Effector CD4-positive, alpha-beta T cell (primary cell): ENCODE results near the gene HPS6.

Experiments
- DNase-seq: peaks from one replicate; pipeline ENCODE4 v3.0.0-alpha.2; 2020

The HPS6 gene

DNA sequence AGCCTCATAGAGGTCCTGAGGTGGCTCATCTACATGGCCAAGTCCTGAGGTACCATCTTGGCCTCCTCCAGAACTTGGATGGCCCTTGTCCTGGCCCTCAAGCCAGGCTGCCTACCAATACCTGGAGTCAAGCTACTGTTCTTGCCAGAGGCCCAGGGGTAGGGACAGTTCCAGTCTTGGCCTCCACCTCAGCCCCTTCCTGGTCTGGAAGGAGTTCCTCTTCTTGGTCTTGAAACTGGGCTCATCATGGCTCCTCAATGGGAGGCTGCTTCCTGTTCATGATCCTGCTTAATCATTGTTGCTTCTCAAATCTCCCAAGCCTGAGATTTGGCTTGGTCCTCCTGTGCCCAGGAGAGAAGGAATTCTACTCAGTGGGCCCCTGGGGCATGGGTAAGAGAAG, 3.9 kb downstream of the HPS6 start:
- DNase-seq = no peak

DNA sequence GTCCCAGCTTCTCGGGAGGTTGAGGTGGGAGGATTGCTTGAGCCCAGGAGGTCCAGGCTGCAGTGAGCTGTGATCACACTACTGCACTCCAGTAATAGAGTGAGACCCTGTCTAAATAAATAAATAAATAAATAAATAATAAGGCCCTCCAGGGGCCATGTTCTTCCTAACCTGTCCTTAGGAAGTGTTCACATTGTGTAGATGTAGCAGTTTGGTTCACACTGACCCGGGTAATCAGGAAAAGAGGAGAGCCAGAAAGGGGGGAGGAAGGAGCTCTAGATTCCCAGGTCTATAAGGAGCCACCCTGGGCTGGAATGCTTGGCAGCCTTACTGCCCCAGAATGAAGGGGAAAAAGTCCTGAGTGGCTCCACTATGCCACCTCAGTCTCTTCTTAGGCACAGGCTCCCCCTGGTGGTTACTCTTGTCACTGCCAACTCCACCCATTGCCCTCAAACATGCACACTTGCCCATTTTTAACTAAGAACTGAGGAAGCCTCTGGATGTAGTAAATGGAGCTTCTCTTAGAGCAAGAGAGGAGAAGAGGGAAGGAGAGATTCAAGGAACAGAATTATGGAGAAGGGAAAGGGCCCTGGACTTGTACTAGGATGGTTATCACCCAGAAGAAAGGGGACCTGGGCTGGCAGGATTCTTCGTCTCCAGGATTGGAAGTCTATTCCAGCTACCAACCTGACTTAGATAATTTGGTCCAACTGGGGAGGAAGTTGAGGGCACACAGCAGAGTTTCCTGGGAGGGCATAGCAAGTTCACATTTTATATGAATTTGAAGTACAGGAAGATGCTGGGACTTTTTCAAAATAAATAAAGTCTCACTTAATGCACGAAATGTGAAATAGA, 7.8 kb downstream of the HPS6 start:
- peak; percentile 76 for DNase-seq

DNA sequence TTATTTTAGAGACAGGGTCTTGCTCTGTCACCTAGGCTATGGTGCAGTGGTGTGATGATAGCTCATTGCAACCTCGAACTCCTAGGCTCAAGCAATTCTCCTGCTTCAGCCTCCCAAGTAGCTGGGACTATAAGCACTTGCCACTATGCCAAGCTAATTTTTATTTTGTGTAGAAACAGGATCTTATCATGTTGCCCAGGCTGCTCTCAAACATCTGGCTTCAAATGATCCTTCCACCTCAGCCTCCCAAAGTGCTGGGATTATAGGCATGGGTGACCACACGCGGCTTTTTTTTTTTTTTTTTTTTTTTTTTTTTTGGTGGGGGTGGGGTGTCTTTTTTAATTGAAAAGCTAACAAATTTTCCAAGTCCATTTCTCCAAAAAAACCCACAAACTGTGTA, 18.4 kb downstream of the HPS6 start:
- DNase-seq = no peak

DNA sequence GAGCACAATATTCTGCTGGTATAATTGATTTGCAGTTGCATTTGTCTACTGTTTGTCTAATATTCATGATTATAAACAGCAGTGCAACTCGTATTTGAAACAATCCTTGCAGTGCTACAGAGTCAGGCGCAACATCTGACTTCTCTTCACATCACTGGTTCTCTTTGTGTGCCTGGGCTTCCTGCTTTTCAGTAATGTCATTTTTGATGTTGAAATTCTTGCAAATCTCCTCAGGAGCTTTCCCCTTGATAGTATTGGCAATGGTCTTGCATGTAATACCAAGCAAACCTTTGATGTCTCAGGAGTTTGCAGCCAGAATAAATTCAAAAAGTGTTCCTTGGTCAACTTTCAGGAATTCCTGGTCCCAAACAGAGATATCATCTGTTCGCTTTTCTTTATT, 20.2 kb downstream of the HPS6 start:
- no peak for DNase-seq

DNA sequence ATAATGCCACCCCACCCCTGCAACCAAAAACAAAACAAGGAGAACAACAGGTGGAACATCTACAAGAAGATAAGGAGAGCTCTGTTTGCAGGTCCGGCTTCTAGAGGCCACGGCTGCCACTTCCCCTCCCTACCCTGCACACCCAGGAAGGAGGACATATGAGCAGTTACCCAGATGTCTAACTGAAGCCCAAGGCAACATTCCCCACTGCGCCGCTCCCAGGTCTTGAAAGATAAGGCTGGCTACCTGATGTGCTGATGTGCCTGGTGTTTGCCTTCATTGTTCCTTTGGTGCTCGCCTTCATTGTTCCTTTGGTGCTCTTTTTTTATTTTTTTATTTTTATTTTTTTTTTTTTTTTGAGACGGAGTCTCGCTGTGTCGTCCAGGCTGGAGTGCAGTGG, 21.0 kb downstream of the HPS6 start:
- no peak for DNase-seq

DNA sequence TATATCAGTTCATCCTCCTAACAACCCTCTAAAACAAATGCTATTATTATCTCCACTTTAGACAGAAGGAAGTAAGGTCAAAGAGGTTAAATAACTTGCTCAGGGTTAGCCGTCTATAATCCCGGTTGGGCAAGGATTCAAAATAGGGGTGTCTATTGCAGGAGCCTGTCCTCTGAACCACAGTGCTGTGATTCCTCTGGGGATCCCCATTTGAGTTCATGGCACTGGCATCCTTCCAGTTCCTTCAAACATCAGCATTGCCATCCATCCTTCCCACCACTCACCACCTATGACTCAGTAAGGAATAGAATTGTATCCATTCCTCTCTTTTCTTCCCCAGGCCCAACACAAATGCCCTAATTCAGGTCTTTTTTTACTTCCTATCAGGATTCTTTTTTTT, 25.6 kb downstream of the HPS6 start:
- no peak for DNase-seq

DNA sequence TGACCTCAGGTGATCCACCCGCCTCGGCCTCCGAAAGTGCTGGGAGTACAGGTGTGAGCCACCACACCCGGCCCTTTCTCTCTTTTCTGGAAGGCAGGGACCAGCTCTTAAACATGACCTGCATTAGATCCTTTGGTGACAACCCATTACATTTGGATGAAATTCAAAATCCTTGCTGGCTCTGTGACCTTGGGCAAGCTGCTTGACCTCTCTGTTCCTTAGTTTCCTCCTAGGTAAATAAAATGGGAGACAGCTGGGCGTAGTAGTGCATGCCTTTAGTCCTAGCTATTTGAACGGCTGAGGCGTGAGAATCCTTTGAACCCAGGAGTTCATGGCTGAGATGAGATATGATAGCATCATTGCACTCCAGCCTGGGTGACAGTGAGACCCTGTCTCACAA, 31.3 kb downstream of the HPS6 start:
- no peak for DNase-seq

DNA sequence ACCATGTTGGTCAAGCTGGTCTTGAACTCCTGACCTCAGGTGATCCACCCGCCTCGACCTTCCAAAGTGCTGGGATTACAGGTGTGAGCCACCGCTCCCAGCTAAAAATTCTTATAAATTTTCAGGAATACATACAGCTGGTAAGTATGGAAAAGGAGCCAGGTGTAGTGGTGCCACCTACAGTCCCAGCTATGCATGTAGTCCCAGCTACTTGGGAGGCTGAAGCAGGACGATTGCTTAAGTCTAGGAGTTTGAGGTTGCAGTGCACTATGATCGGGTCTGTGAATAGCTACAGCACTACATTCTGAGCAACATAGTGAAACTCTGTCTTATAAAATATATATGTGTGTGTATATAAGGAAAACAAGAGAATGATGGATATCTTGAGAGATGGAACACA, 36.0 kb downstream of the HPS6 start:
- no peak for DNase-seq

DNA sequence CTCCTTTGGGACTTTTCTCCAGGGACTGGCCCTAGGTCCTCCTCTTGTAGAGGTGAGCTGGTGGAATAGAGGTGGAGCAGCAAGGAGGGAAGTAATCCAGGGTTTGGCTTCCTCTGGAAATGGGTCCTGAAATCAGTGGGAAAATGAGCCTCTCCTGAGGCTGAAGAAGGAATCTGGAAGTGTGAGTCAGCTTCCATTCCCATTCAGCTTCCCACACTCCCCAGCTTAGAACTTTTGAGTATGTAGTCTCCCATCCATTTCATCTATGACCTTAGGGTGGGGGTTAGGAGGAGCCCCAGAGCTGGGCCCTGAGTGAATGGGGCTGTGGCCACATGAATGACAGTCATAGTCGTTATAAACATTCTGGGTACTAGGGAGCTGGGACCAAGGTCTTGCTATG, 37.3 kb downstream of the HPS6 start:
- DNase-seq = no peak

DNA sequence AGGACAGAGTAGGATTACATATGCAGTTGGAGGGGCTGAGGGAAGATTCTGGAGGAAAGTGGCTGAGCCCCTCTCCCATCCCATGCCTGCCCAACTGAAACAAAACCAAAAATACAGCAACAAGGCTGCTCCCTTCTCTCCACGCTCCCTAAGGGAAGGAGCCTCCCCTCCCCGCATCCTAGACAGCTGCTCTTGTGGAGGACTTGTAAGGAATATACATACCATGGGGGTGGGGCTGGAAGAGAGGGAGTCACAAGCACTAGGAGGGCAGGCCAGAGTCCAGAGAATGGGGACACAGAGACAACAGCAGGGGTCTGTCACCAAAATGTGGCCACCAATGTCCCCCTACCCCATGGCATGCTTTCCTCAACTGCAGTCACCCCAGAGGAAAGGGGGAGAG, 41.8 kb downstream of the HPS6 start:
- no peak for DNase-seq

DNA sequence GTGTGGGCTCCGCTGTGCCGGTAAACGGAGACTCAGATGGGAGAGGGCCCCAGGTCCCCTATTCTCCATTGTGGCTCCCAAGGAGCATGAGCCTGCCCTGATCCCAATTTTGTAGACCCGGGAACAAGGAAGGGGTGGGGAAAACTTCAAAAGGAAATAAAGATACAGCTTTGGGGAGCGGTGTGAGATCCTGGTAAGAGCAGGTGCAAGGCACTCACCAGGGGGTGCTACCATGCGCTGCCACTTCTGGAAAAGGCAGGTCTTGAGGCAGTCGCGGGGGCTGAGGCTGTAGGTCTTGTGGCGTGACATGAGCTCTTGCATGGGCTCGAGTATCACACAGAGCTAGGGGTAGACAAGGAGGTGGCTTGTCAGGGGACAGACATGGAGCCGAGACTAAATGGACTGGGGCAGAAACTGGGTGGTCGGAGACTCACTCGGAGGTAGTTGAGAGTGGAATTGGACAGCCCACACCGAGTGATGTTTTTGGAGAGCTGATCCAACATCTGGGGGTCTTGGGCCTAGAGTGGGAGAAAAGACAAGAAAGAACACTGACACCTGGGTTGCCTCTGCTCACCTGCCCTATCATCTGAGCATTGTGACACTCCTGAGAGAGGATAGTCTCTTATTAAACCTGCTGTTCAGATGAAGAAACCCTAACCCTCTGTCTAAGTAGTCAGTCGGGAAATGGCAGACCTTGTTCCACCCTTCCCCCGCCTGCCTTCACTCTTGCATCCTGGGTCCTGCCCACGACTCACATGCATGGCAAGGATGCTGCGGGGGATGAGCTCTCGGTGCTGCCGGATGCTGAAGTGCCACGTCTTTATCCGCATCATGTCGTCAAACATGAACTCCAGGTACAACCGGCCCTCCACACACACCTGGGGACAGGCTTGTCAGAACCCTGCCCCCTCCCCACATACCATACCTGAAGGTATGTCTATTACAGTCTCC, 44.3 kb downstream of the HPS6 start:
- no peak for DNase-seq

DNA sequence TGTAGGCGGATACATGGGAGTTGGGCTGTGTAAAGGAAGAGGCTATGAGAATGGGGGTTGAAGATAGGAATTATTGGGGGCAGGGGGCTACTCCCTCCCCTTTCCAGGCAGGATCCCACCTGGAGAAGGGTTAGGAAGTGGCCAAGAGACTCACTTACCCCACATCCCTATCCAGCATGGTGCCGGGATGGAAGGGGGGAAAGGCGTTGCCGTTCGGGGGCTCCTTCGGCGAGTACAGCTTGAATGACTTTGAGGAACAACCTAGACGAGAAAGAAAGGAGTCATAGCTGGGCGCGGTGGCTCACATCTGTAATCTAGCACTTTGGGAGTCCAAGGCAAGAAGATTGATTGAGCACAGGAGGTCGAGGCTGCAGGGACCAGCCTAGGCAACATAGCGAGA, 46.1 kb downstream of the HPS6 start:
- no peak for DNase-seq

DNA sequence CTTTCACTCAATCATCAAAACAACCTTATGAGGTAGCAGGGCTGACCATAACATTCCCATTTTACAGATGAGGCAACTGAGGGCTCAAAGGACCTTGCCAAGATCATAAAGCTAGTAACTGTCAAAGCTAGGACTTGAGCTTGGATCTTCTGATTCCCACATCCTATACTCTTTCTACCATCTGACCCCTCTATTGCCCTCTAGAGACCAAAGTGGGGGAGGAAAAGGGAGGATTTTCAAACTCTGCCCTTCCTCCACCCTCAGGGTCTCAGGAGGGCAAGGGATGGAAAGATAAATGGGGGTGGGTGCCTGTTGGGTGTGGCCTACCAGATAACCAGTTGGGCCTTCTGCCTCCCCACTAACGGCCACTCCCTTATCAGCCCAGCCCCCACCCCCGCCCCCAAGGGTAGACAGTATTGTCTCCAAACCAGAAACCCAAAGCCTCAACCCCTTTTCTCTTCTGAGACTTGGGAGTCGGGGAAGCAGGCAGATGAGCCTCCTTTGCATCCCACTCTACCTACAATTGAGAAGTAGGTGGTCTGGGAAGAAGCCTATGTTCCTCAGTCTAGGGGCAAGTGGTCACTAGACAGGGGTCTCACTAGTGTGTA, 47.2 kb downstream of the HPS6 start:
- DNase-seq = no peak

DNA sequence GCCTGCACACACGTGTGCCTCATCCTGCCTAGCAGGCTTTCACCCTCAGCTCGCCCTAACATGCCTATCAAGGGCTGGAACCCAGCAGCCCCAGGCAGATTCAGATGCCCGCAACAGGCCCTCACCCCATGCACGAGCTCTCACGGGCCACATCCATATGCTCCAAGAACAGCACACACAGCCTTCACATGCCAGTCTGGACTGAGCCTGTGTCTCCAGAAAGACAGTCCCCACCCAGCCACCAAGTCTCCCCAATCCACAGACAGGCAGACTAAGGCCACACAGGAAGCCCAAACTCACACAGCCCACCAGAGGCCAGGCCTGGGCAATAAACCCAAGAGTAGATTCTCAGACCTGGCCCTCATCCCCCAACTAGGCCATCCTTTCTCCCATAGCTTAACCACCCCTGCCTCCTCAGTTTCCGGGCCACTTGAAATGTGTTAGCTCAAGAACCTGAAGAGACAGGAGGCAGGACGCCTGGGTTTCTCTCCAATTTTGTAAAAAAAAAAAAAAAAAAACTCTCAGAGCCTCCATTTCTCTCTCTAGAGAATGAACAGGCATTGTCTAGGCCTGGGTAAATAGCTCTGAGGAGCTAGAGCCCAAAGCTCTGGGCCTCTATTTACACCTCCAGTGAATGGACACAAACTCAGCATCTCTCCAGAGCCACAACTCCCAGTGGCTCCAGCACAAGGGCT, 48.3 kb downstream of the HPS6 start:
- DNase-seq = no peak

DNA sequence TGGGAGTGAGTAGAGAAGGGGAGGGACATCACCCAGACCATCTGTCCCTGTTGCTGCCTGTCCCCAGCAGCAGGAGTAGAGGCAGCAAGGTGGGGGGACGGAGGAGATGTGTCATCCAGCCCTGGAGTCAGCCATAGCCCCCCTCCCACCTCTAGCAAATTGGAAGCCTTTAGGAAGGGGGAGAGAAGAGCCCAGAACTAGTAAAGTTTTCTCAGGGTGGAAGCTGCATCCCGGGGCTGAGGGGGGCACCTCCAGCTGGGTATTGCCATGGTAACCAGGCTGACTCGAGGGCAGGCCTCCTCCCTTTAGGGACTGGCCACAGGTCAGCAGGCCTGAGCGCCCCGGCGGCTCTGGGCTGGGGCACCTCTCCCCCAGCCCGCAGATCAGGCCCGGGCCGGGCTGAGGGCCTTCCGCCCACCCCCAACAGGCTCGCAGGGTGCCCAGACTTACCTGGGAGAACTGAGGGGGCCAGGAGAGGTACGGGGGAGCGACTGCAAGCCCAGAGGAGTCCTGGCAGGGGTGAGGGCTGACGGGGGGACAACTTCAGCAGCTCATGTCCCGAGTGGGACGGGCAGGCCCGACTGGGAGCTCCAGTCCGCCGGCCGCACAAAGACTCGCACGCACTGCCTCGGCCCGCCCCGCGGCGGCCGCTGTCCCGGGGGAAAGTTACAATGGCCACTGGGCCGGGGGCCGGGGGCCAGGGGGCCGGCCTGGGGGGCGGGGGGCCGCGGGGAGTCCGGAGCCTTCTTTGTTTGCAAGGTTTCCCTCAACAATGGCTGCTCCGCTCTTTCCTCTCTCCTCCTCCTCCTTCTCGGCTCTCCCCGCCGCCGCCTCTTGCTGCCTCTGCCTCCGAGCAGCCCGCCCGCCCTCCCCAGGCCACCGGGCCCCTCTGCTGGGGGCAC, 49.1 kb downstream of the HPS6 start:
- no peak for DNase-seq

DNA sequence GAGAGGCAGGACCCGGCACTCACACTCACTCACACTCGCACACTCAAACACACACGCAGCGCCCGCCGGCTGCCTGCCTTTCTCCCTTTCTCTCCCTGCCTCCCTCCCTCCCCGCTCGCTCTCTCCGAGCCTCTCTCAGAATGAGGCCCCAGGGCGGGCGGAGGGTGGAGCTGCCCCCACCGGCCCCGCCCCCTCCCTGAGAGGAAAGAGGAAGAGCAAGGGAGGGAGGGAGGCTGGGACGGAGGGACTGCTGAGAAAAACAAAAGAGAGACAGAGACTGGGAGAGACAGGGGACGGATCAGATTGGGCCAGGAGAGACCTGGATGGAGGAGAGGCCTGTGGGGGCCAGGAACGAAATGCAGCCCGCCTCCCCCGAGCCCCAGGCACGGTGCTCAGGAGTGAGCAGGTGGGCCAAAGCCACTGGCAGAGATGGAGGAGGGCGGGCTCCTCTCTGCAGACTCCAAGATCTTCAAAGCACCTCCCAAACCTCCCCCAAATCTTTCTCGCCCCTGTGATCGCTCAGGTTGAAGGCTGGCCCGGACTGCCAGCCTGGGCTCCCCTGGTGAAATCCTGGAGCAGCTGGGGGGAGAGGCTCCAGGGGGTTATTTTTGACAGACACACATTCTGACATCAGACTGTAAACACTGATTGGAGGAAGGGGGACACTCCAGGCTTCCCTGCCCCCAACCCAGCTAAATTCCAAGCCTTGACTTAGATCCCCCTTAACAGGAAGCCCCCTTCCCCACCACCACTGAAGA, 49.9 kb downstream of the HPS6 start:
- peak; percentile 81 for DNase-seq

DNA sequence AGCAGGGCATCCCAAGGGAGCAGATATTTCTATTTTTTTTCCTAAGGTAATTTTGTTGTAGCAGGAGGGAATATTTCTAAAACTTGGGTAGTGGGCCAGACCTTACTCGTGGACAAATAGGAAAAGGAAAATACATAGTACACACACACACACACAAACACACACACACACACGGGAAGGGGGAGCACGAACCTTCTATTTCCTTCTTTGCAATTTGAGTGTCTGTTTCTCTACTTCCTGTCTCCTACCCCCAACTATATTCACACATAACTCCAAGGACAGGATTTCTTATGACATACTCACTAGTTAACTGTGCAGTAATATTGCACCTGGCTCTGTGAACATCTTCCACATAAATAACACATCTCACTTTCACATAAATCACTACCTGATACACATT, 50.6 kb downstream of the HPS6 start:
- no peak for DNase-seq

DNA sequence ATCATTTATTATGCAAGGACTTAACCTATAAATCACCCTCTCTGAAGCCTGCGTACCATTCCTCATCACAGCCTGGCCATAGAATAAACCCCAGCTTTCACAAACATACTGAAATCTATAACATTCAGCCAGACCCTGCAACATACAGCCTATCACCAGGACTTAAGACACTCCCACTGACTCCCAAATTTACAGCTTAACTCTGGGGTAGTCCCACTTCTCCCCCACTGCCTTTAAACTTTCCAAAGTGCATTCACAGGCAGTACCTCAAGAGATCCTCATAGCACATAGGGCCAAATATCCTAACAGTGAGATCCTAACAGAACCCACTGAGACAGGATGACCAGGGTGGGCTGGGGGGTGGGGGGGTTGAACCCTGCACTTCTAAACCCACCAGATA, 51.5 kb downstream of the HPS6 start:
- DNase-seq = no peak
